Activated B cell treated with CpG ODN at 0.5 μM for 24 hours (primary cell): ENCODE measurements around the gene ZNF343. TPM values are rescaled to one million over a fixed set of nuclear protein-coding genes. Genes with fewer than 3 reads are reported as not detected.

Experiments used
- ATAC-seq: fragments of 200-7000 bp; cut with Tn5 transposase; one replicate; pipeline ENCODE4 v1.10.0; 2021; ENCODE audit warnings: low read depth, mild to moderate bottlenecking, moderate library complexity
- CTCF ChIA-PET: fragments of 350-600 bp; sonication (Branson Sonifier 250); formaldehyde crosslinking; loops from one replicate; lab custom pipeline; 2021; ENCODE audit warnings: antibody characterized with exemption; lab: Charles Lee
- POLR2A ChIA-PET: fragments of 350-600 bp; sonication (Branson Sonifier 250); formaldehyde crosslinking; loops from one replicate; lab custom pipeline; 2021; ENCODE audit warnings: antibody characterized with exemption; lab: Charles Lee
- DNase-seq: peaks from one replicate; pipeline ENCODE4 v3.0.0; 2022
- H3K27ac Mint-ChIP-seq: one replicate; pipeline ENCODE4 v1.8.0; 2020; ENCODE audit warnings: mixed read lengths
- H3K27me3 Mint-ChIP-seq: one replicate; pipeline ENCODE4 v1.8.0; 2021; ENCODE audit warnings: mixed read lengths
- H3K36me3 Mint-ChIP-seq: one replicate; pipeline ENCODE4 v1.8.0; 2021; ENCODE audit warnings: low read depth, mixed read lengths
- H3K4me1 Mint-ChIP-seq: one replicate; pipeline ENCODE4 v1.8.0; 2021; ENCODE audit warnings: mixed read lengths
- H3K4me3 Mint-ChIP-seq: one replicate; pipeline ENCODE4 v1.8.0; 2020; ENCODE audit warnings: mild to moderate bottlenecking, mixed read lengths
- H3K9me3 Mint-ChIP-seq: one replicate; pipeline ENCODE4 v1.8.0; 2020; ENCODE audit warnings: mixed read lengths
- CTCF ChIP-seq: fragments of 200-600 bp; IDR thresholded peaks from one replicate; pipeline ENCODE4 v1.8.0; 2022; ENCODE audit warnings: antibody characterized with exemption, mild to moderate bottlenecking
- intact Hi-C: fragments of 100-400 bp; cut with micrococcal nuclease; formaldehyde crosslinking; loops from one replicate; pipeline ENCODE4 v1.15.1; 2024
- total RNA-seq: library from RNA; stranded (reverse); gene quantifications from 2 replicates; pipeline ENCODE4 v1.2.3, GENCODE V29; 2022

ZNF343 gene
- total RNA-seq, 1 donor from 2014 or later = 16.6 TPM

GRCh38 chr20:2541940-2542339 lies 33.2 kb upstream of the ZNF343 start:
- POLR2A ChIA-PET = no interaction called here
- TF ChIP-seq CTCF = no peak
- Mint-ChIP-seq H3K4me3 (no peak overlapping the region), H3K36me3 (no peaks in the 10 kb centered on the region), H3K4me1 (no peaks in the 10 kb centered on the region), H3K27me3 (peaks cover 50% of the 10 kb centered on the region), H3K9me3 (no peaks in the 10 kb centered on the region), H3K27ac (no peak overlapping the region)
- DNase-seq (no peak), ATAC-seq (no peak)
- intact Hi-C loops = no loop called here
- CTCF ChIA-PET = no interaction called here

GRCh38 chr20:2538931-2539720 lies 30.4 kb upstream of the ZNF343 start:
- H3K9me3 Mint-ChIP-seq = no peaks in the 10 kb centered on the region
- H3K4me3 Mint-ChIP-seq = no peak overlapping the region
- intact Hi-C loops = no loop called here
- no peak for DNase-seq
- H3K27me3 Mint-ChIP-seq = peaks cover 45% of the 10 kb centered on the region
- CTCF ChIA-PET = interaction anchor here (0.9 to 2.0 kb wide), 3 partner anchors 15 to 19 kb away, joined by 3 to 4 read pairs (median 3); no protein-coding TSS in a partner anchor
- no peak for TF ChIP-seq CTCF
- H3K27ac Mint-ChIP-seq = no peak overlapping the region
- H3K4me1 Mint-ChIP-seq = no peaks in the 10 kb centered on the region
- no peaks in the 10 kb centered on the region for H3K36me3 Mint-ChIP-seq
- no peak for ATAC-seq
- POLR2A ChIA-PET = interaction anchor here (0.6 kb wide), 1 partner anchor 122 kb away, joined by 3 read pairs; no protein-coding TSS in a partner anchor

- DNase-seq (no peak), ATAC-seq (no peak)
- intact Hi-C loops = no loop called here
- Mint-ChIP-seq H3K36me3 (no peaks in the 10 kb centered on the region), H3K4me1 (no peaks in the 10 kb centered on the region), H3K27me3 (peaks cover 50% of the 10 kb centered on the region), H3K4me3 (no peak overlapping the region), H3K9me3 (no peaks in the 10 kb centered on the region), H3K27ac (no peak overlapping the region)
- ChIA-PET CTCF (no interaction called here), POLR2A (no interaction called here)
- no peak for TF ChIP-seq CTCF
Observed at GRCh38 chr20:2538356-2538755, 29.6 kb upstream of the ZNF343 start.

- no peak for ATAC-seq
- ChIA-PET POLR2A (no interaction called here), CTCF (no interaction called here)
- no peaks in the 10 kb centered on the region for H3K9me3 Mint-ChIP-seq
- TF ChIP-seq CTCF = no peak
- H3K27ac Mint-ChIP-seq = no peak overlapping the region
- no peak for DNase-seq
- H3K27me3 Mint-ChIP-seq = peaks cover 48% of the 10 kb centered on the region
- H3K4me1 Mint-ChIP-seq = no peaks in the 10 kb centered on the region
- no peaks in the 10 kb centered on the region for H3K36me3 Mint-ChIP-seq
- intact Hi-C loops = no loop called here
- no peak overlapping the region for H3K4me3 Mint-ChIP-seq
Observed at GRCh38 chr20:2537101-2537500, 28.4 kb upstream of the ZNF343 start.

- DNase-seq = no peak
- POLR2A ChIA-PET = no interaction called here
- TF ChIP-seq CTCF = no peak
- CTCF ChIA-PET = no interaction called here
- no peak within 1 kb of the TSS for H3K27ac Mint-ChIP-seq
- H3K4me1 Mint-ChIP-seq = no peaks in the 10 kb centered on the region
- intact Hi-C loops = no loop called here
- H3K4me3 Mint-ChIP-seq = no peak within 1 kb of the TSS
- no peaks in the 10 kb centered on the region for H3K9me3 Mint-ChIP-seq
- no peaks in the 10 kb centered on the region for H3K36me3 Mint-ChIP-seq
- peaks cover 44% of the 10 kb centered on the region for H3K27me3 Mint-ChIP-seq
- ATAC-seq = no peak
Observed at GRCh38 chr20:2536560-2536986, 27.9 kb upstream of the ZNF343 start, which contains the start of gene TMC2. TSS of gene TMC2 (plus strand) at chr20:2536573. CDS start at chr20:2536622, 49 bp downstream.
